Natural killer cell (primary cell): ENCODE measurements around the gene MOXD1. TPM values are rescaled to one million over a fixed set of nuclear protein-coding genes. Genes with fewer than 3 reads are reported as not detected.
A peak's percentile ranks its signal among the peaks of the same experiment; 100 is the strongest.

Experiments
- ATAC-seq, 3 donors: fragments of 150-1000 bp in 2 of 3; fragments of 200-7000 bp in 1 of 3; cut with Tn5 transposase; 1 replicate in 1 of 3; 2 replicates in 2 of 3; pipeline ENCODE4 v1.10.0; 2021; ENCODE audit warnings: mild to moderate bottlenecking in 2 of 3, moderate library complexity in 2 of 3
- DNase-seq, 2 donors: peaks; one replicate each; pipeline versions ENCODE4 v3.0.0 to v3.0.0-alpha.2; 2013 to 2021; ENCODE audit warnings: mixed read lengths in 1 of 2
- H3K27ac ChIP-seq: one replicate; pipeline ENCODE4 v1.5.1; 2013; ENCODE audit warnings: mild to moderate bottlenecking, low read length
- H3K27me3 ChIP-seq: one replicate; pipeline ENCODE4 v1.6.1; 2013; ENCODE audit warnings: low read length; ENCODE audit not compliant: control insufficient read depth, insufficient read depth
- H3K36me3 ChIP-seq: one replicate; pipeline ENCODE4 v1.6.1; 2013; ENCODE audit warnings: low read length; ENCODE audit not compliant: control insufficient read depth, insufficient read depth
- H3K4me1 ChIP-seq: one replicate; pipeline ENCODE4 v1.6.1; 2013; ENCODE audit warnings: low read length; ENCODE audit not compliant: control insufficient read depth, insufficient read depth
- H3K4me3 ChIP-seq: one replicate; pipeline ENCODE4 v1.5.1; 2013; ENCODE audit warnings: low read length
- H3K9me3 ChIP-seq: one replicate; pipeline ENCODE4 v1.6.1; 2013; ENCODE audit warnings: low read length; ENCODE audit not compliant: control insufficient read depth, insufficient read depth
- H3K27ac Mint-ChIP-seq, 2 donors: one replicate each; pipeline ENCODE4 v1.8.0; 2022; ENCODE audit warnings: mild to moderate bottlenecking in 2 of 2, mixed read lengths in 2 of 2, moderate library complexity in 1 of 2
- H3K27me3 Mint-ChIP-seq, 2 donors: one replicate each; pipeline ENCODE4 v1.8.0; 2022; ENCODE audit warnings: low read depth in 2 of 2, mixed read lengths in 2 of 2
- H3K36me3 Mint-ChIP-seq: one replicate; pipeline ENCODE4 v1.8.0; 2022; ENCODE audit warnings: mixed read lengths
- H3K4me1 Mint-ChIP-seq, 2 donors: one replicate each; pipeline ENCODE4 v1.8.0; 2022; ENCODE audit warnings: mixed read lengths in 2 of 2
- H3K4me3 Mint-ChIP-seq: one replicate; pipeline ENCODE4 v1.8.0; 2022; ENCODE audit warnings: mild to moderate bottlenecking, moderate library complexity, mixed read lengths
- H3K9me3 Mint-ChIP-seq, 2 donors: one replicate each; pipeline ENCODE4 v1.8.0; 2022; ENCODE audit warnings: mixed read lengths in 2 of 2
- CTCF ChIP-seq: fragments of 200-600 bp; IDR thresholded peaks from one replicate; pipeline ENCODE4 v1.8.0; 2022; ENCODE audit warnings: antibody characterized with exemption
- WGBS: methylation state at CpG from one replicate; pipeline ENCODE4 v1.1.7; 2013; ENCODE audit warnings: missing lambda C conversion rate; ENCODE audit not compliant: insufficient coverage; 5-methylcytosine and 5-hydroxymethylcytosine counted together
- intact Hi-C: fragments of 100-400 bp; cut with micrococcal nuclease; formaldehyde crosslinking; loops from one replicate; pipeline ENCODE4 v1.14.2; 2022
- total RNA-seq, 4 donors: library from RNA; stranded (reverse); fragments of 120-200 nt in 1 of 4; gene quantifications; one replicate each; pipeline versions ENCODE4 v1.2.3 to v1.2.4, GENCODE V29; 2013 to 2022

Gene MOXD1
- total RNA-seq, 3 donors from 2014 or later (not counting 1 experiment from before 2014, with no cell fraction given): not detected

- Histone ChIP-seq H3K36me3 (no peaks in the 10 kb centered on the region), H3K4me3 (peak overlapping the region; percentile 19), H3K27me3 (peaks cover 3% of the 10 kb centered on the region), H3K27ac (no peak overlapping the region), H3K9me3 (no peaks in the 10 kb centered on the region), H3K4me1 (no peaks in the 10 kb centered on the region)
- peak; percentile 99 for TF ChIP-seq CTCF
- WGBS: 1% methylated on average over 10 of the region's 12 CpGs
- peaks cover 27 to 34% of the 10 kb centered on the region in 2 donors for H3K27me3 Mint-ChIP-seq
- peak; percentile 85 to 95 (median 94) for ATAC-seq
- peak; percentile 65 to 84 for DNase-seq
- H3K27ac Mint-ChIP-seq: peak overlapping the region in 1 of 2 donors; percentile 47
- intact Hi-C loops: loop anchor here (1.0 to 2.0 kb wide), 2 partner anchors 21 to 205 kb away; no protein-coding TSS in a partner anchor
- peak overlapping the region; percentile 90 for H3K4me3 Mint-ChIP-seq
- H3K4me1 Mint-ChIP-seq: peaks cover 0 to 5% of the 10 kb centered on the region in 2 donors
- no peaks in the 10 kb centered on the region for H3K9me3 Mint-ChIP-seq
- H3K36me3 Mint-ChIP-seq: no peaks in the 10 kb centered on the region
Measured at GRCh38 chr6:132279592-132280139, 121.6 kb downstream of the MOXD1 start.

- DNase-seq (no peak), ATAC-seq (no peak)
- 88% methylated on average over 13 of the region's 13 CpGs for WGBS
- TF ChIP-seq CTCF: no peak
- H3K4me3 ChIP-seq: no peak overlapping the region
- peaks cover under 1% of the 10 kb centered on the region for H3K27me3 ChIP-seq
- Mint-ChIP-seq H3K27me3 (peaks cover 7 to 32% of the 10 kb centered on the region in 2 donors), H3K27ac (no peak overlapping the region), H3K4me1 (peaks cover 0 to 5% of the 10 kb centered on the region in 2 donors), H3K4me3 (no peak overlapping the region), H3K36me3 (no peaks in the 10 kb centered on the region), H3K9me3 (no peaks in the 10 kb centered on the region)
- no peaks in the 10 kb centered on the region for H3K36me3 ChIP-seq
- no peaks in the 10 kb centered on the region for H3K9me3 ChIP-seq
- H3K4me1 ChIP-seq: no peaks in the 10 kb centered on the region
- no peak overlapping the region for H3K27ac ChIP-seq
- intact Hi-C loops: no loop called here
Measured at GRCh38 chr6:132275066-132275970, 126.0 kb downstream of the MOXD1 start.

GRCh38 chr6:132272776-132273175 lies 128.5 kb downstream of the MOXD1 start:
- H3K27me3 Mint-ChIP-seq: peaks cover 7 to 36% of the 10 kb centered on the region in 2 donors
- H3K27ac Mint-ChIP-seq: no peak overlapping the region
- no peak for TF ChIP-seq CTCF
- H3K9me3 ChIP-seq: no peaks in the 10 kb centered on the region
- no peaks in the 10 kb centered on the region for H3K9me3 Mint-ChIP-seq
- DNase-seq: no peak
- H3K27me3 ChIP-seq: no peaks in the 10 kb centered on the region
- no peak overlapping the region for H3K4me3 Mint-ChIP-seq
- WGBS: 78% methylated on average over 10 of the region's 10 CpGs
- no peaks in the 10 kb centered on the region for H3K36me3 ChIP-seq
- no peaks in the 10 kb centered on the region for H3K36me3 Mint-ChIP-seq
- intact Hi-C loops: no loop called here
- no peak for ATAC-seq
- no peaks in the 10 kb centered on the region for H3K4me1 ChIP-seq
- no peak overlapping the region for H3K27ac ChIP-seq
- H3K4me3 ChIP-seq: no peak overlapping the region
- no peaks in the 10 kb centered on the region for H3K4me1 Mint-ChIP-seq
